Myocyte (in vitro differentiated cells): ENCODE measurements around the gene VPS4A. TPM values are rescaled to one million over a fixed set of nuclear protein-coding genes. Genes with fewer than 3 reads are reported as not detected.
A peak's percentile ranks its signal among the peaks of the same experiment; 100 is the strongest.
"Not testable (repeated sequence)": the region's sequence is repeated elsewhere in the genome, so short reads cannot be mapped to it uniquely, and the experiment has no call there.

ENCODE experiments used
- DNase-seq: peaks from one replicate; pipeline ENCODE4 v3.0.0-alpha.2; 2012; ENCODE audit warnings: low read depth
- total RNA-seq: library from RNA; depleted of rRNA; stranded (reverse); fragments of >200 nt; gene quantifications from 2 replicates; pipeline ENCODE4 v1.2.3, GENCODE V29; 2014

Gene VPS4A
- total RNA-seq, 1 donor from 2014 or later = 32.8 TPM

DNA sequence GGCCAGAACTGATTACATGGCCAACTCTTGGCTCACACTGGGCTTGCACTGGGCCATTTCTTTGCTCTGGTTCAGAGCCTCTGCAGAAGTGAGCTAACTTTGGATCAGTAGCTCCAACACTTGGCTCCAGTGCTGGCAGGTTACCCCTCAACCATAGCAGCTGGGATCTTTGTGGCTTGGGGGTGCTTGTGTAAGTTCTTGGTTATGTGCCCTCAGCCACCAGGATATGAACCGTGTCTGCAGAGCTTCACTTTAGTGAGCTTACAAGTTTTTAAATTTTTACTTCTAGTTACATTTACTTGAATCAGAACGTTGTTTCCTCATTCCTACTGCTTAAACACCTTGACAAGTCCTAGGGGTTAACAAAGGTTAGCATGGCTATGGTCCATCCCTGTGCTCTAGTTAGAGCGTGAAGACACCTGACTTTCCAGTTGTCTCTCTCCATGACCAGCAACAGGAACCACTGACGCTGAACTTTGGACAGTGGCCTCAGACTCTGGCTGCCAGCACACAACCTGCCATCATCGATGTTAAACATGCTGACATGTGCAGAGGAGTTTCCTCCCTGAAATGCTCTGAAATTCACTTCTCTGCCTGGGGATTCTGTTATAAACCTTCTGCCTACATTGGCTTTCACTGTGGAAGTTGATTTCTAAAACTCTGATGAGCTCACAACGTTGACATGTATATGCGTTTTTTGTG lies 15.2 kb downstream of the VPS4A start:
- peak; percentile 81 for DNase-seq

DNA sequence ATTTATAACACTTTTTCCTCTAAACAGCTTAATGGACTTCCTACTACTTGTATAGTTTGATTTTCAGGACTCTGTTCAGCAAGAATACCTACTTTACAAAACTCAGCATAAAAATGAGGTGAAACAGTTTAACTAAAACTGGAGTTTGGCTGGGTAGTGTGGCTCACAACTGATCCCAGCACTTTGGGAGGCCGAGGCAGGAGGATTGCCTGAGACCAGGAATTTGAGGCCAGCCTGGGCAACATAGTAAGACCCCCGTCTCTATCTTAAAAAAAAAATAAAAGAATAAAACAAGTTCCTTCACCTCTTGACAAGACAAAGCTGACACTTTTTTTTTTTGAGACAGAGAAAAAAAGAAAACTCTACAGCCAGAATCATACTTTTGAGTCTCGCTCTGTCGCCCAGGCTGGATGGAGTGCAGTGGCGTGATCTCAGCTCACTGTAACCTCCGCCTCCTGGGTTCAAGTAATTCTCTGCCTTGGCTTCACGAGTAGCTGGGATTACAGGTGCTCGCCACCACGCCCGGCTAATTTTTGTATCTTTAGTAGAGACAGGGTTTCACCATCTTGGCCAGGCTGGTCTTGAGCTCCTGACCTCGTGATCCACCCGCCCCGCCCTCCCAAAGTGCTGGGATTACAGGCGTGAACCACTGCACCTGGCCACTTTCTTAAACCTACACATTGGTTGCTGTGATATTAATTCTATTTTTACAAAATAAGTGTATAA lies 16.6 kb downstream of the VPS4A start:
- no peak for DNase-seq

DNA sequence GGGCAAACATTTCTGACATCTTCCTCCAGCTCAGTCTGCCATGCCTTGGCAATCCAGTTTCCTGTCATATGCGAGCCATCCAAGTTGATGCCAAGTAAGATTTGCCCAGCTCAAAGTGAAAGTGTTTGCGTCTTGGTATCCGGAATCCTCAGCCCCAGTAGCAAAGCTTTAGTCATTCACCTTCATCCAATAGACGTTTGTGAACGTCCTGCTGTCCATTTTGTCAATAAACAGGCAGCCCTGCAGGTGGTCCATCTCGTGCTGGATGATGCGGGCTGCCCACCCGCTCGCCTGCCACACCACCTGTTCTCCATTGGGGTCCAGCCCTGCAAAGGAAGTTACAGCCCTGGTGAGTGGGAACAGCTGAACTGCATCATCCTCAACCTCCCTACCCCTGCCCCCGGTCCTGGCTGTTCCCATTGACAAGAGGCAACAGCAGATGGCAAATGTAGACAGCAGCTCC lies 17.7 kb downstream of the VPS4A start:
- peak; percentile 85 for DNase-seq

DNA sequence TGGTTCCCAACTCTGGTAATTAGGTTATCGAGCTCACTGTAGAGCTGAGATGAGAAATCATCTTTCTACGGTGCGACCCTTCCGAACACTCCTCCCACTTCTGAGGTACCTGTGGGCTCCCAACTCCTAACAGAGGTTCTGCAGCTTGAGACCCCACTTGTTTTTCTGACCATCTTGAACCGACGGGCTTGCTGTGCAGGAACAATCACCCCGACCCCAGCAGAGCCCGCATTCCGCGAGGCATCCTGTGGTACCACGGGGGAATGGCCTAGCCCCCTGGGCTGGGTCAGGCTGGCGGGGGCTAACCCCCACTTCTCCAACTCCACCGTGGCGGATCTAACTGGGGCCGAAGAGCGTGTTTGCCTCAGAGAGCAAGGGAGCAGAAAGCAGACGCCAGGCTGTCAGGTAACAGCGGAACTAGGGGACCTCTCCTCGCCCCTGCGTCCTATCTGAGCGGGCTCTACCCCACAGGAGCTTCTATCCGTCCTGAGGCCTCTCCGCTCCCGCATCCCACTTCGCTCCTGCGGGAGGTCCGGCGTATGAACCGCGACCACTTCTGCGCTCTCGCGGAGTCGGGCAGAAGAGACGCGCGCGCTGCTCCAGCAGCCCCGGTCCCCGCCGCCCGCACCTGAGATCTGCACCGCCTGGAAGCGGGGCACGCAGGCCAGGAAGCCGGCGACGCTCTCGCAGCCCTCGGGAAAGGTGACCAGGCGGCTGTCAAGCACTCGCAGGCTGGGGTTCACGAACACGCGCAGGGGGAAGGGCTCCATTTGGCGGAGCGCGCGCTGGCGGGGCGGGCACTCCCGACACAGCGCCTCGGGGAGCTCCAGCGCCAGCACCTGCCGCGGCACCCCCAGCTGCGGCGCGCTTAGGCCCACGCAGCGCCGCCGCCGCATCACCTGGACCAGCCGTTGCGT lies 18.5 kb downstream of the VPS4A start:
- DNase-seq = peak; percentile 50

- DNase-seq = peak; percentile 95
These were observed 19.3 kb downstream of the VPS4A start, which contains the start of gene PDF for GRCh38 chr16:69330286-69331109. Gene PDF (minus strand): TSS chr16:69330588. CDS start chr16:69330570, 18 bp downstream.

DNA sequence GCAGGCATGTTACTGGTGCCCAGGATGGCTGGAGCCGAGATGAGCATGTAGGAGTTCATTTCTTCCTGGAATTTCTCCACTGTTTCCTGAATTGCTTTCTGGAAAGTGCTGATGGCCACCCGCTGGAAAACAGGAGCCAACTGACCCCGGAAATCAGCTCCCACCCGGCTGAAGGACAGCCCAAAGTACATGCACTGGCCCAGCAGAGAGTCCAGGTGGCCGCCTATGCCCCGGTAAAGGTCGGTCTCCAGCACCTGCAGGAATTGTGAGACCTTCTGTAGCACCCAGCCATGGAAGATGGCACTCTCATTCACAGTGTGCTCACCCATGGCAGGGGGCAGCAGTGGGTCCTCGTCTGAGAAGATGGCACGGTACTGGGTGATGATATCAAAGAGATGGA lies 23.5 kb downstream of the VPS4A start:
- DNase-seq = no peak

GRCh38 chr16:69338557-69339288 lies 27.6 kb downstream of the VPS4A start:
- DNase-seq = no peak

DNA sequence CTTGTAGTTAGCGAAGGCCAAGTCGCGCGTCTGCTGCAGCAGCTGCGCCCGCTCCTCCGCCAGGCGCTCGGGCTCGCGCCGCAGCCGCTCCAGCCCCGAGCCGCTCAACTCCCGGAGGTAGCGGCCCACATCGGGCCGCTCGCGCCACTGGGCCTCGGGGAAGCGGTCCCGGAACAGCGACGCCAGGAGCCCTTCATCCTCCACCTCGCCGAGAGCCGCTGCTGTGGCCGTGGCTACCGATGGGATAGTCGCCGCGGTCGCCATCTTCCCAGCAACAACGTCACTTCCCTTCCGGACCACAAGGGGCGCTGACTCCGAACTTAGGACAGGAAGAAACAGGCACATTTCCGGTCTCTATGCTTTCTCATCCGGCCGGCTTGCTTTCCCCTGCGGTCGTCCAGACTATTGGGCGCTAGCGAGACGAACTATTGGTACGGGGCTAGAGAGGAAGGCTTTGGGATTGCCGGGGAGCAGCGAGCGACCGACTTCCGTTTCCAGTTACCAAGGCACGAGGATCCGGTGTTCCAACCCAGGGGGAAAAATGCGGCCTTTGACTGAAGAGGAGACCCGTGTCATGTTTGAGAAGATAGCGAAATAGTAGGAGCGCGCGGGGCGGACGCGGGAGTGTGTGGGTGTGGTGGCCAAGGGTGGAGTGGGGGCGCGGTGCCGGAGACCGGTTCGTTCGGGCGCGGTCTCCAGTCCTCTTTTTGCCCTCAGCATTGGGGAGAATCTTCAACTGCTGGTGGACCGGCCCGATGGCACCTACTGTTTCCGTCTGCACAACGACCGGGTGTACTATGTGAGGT lies 28.3 kb downstream of the VPS4A start, which contains the start of the genes COG8 and NIP7:
COG8 (minus strand) TSS at position 276 of the 806 bp plus-strand sequence; CDS start at position 264, 12 bp downstream.
NIP7 (plus strand) TSS at position 484 of the 806 bp plus-strand sequence; CDS start at position 542, 58 bp downstream.
- peak; percentile 99 for DNase-seq

- peak; percentile 13 for DNase-seq
These were observed 29.0 kb downstream of the VPS4A start for GRCh38 chr16:69340095-69340644.

DNA sequence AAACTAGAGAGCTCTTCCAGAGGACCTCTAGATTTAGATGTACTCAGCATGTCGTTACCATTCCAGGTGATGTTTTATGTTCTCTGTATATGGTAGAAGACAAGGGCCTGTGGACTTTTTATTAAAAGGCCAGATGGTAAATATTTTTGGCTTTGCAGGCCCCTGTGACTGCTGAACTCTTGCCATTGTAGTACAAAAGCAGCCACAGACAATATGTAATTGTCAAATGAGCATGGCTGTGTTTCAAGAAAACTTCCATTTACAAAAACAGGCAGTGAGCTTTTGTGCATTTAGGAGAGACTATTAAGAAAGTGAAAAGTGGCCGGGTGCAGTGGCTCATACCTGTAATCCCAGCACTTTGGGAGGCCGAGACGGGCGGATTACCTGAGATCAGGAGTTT lies 33.0 kb downstream of the VPS4A start:
- DNase-seq = no peak

DNA sequence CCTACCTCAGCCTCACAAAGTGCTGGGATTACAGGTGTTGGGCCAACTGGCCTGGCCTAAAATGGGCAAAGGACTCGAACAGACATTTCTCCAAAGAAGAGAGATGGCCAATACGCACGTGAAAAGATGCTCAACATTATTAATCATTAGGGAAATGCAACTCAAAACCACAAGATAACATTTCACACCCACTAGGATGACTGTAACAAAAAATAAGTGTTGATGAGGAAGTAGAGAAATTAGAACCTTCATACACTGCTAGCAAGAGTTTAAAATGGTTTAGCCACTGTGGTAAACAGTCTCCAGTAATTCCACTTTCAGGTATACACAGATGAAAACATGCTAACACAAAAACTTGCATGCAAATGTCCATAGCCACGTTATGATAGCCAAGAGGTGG lies 34.8 kb downstream of the VPS4A start:
- no peak for DNase-seq

DNA sequence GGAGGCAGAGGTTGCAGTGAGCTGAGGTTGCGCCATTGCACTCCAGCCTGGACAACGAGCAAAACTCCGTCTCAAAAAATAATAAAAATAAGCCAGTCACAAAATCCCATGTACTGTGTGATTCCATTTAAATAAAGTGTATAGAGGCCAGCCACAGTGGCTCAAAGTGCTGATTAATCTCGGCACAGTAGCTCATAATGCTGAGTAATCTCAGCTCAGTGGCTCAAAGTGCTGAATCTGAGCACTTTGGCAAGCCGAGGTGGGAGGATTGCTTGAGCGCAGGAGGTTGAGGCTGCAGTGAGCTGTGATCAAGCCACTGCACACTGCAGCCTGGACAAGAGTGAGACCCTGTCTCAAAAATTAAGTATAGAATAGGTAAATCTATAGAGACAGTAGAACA lies 35.5 kb downstream of the VPS4A start:
- DNase-seq = no peak

DNA sequence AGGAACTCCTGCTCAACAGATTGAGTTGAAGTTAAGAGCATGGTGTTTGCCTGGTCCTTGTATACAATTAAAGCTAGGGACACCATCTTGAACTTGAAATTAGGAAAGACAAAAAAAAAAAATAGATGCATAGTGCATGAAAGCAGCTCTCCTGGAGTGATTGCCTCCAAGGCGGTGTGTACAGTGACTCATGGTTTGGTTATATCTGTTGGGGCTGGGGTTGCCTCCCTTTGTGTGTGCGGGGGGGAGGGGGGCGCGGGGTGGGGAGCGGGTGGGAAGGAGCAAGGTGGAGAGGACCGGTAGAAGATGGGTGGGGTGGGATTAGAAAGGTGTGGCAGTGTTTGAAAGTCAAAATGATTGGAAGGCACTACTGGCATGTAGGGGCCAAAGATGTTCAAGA lies 37.1 kb downstream of the VPS4A start:
- no peak for DNase-seq

DNA sequence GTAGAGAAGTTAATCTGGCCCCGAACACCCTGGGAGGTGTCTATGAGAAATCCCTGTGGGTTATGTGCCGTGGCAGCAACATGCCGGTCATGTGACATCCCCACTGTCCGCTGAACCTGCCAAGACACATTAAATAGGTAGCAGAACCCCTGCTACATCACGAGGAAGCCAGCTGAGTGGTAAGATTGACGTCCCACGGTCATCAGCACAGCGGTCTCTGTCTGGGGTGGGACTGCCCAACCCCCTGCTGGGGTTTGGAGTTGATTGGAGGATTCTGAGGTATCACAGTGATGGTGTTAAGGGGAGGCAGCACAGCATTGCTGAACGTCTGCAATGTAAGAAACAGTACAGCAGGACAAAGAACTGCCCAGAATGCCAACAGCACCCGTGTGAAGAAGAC lies 38.4 kb downstream of the VPS4A start:
- DNase-seq = no peak

DNA sequence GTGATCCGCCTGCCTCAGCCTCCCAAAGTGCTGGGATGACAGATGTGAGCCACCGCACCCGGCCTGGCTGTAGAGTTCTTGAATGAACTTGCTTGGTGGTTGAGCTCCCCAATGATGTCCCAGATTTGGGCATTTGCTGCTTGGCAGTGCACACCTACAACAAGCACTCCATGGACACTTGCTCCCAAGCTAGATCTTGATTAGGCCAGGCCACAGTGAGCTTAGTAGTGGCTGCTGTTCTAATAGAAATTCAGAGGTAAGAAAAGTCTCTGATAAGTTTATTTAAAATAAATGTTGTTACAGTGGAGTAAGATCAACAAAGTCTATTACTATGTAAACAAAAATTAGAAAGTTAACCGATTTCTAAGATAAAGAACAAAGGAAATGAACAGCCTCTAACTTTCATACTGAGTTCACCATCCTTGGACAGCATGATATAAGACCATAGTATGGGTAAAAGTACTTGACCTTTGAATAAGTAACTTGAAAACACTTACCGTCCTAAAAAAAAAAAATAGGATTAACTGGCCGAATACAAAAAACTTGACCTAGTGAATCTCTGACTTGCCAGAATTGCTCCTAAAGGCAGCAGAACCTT lies 39.5 kb downstream of the VPS4A start:
- no peak for DNase-seq

- no peak for DNase-seq
These were observed 40.3 kb downstream of the VPS4A start, which contains the start of gene TMED6 for GRCh38 chr16:69351309-69352027. Gene TMED6 (minus strand): TSS chr16:69351786. CDS start chr16:69351753, 33 bp downstream.

- DNase-seq = not testable (repeated sequence)
These were observed 48.9 kb downstream of the VPS4A start for GRCh38 chr16:69360070-69360469.
